OCI-LY7 (cell line): Measurements from ENCODE around the gene ZBED4. TPM values are rescaled to one million over a fixed set of nuclear protein-coding genes. Genes with fewer than 3 reads are reported as not detected.

Experiments
- BruUV-seq: library from RNA; stranded (reverse); fragments of 400-500 nt; replicated peaks from 2 replicates; lab custom pipeline; 2021; lab: Mats Ljungman, UMichigan
- CTCF ChIA-PET: fragments of 300-600 bp; sonication (Branson Sonifier 250); formaldehyde crosslinking; loops from one replicate; lab custom pipeline; 2022; ENCODE audit warnings: antibody characterized with exemption; ENCODE audit not compliant: unreplicated experiment; lab: Charles Lee
- POLR2A ChIA-PET: fragments of 300-600 bp; sonication (Branson Sonifier 250); formaldehyde crosslinking; loops from one replicate; lab custom pipeline; 2022; ENCODE audit warnings: antibody characterized with exemption; lab: Charles Lee
- DNase-seq: peaks from one replicate; pipeline ENCODE4 v3.0.0-alpha.2; 2015; ENCODE audit warnings: low spot score
- H2AFZ ChIP-seq: fragments of 200-600 bp; sonication (generic), shearing (Covaris generic); 2 replicates; pipeline ENCODE4 v1.6.1; 2014; ENCODE audit warnings: mild to moderate bottlenecking, antibody characterized with exemption, low read length, moderate library complexity
- H3K27ac ChIP-seq: fragments of 200-600 bp; sonication (generic); 2 replicates; pipeline ENCODE4 v1.5.1; 2014; ENCODE audit warnings: mixed run types, low read depth, mild to moderate bottlenecking, moderate library complexity, low read length, inconsistent platforms; ENCODE audit not compliant: poor library complexity, severe bottlenecking
- H3K36me3 ChIP-seq: fragments of 200-600 bp; sonication (generic); 2 replicates; pipeline ENCODE4 v1.6.1; 2014; ENCODE audit warnings: mild to moderate bottlenecking, antibody characterized with exemption, low read length, moderate library complexity, mixed read lengths; ENCODE audit not compliant: insufficient read depth
- H3K4me1 ChIP-seq: fragments of 200-600 bp; sonication (generic); 2 replicates; pipeline ENCODE4 v1.5.1; 2014; ENCODE audit warnings: mild to moderate bottlenecking, low read length; ENCODE audit not compliant: insufficient read depth, poor library complexity, severe bottlenecking
- H3K4me2 ChIP-seq: fragments of 200-600 bp; sonication (generic); 2 replicates; pipeline ENCODE4 v1.6.1; 2014; ENCODE audit warnings: mild to moderate bottlenecking, low read length
- H3K4me3 ChIP-seq: fragments of 200-600 bp; sonication (generic); 2 replicates; pipeline ENCODE4 v1.5.1; 2014; ENCODE audit warnings: mild to moderate bottlenecking, low read depth, low read length; ENCODE audit not compliant: poor library complexity, severe bottlenecking
- H3K79me2 ChIP-seq: fragments of 200-600 bp; sonication (generic); 2 replicates; pipeline ENCODE4 v1.6.1; 2016; ENCODE audit warnings: low read depth, mild to moderate bottlenecking, low read length, moderate library complexity, mixed read lengths; ENCODE audit not compliant: insufficient read depth
- H3K9me2 ChIP-seq: fragments of 200-600 bp; sonication (generic); 2 replicates; pipeline ENCODE4 v1.6.1; 2016; ENCODE audit warnings: mild to moderate bottlenecking, low read length, mixed read lengths; ENCODE audit not compliant: insufficient read depth
- H3K9me3 ChIP-seq: fragments of 200-600 bp; sonication (generic); 2 replicates; pipeline ENCODE4 v1.6.1; 2014; ENCODE audit warnings: mild to moderate bottlenecking, mixed run types, low read length, mixed read lengths
- H4K20me1 ChIP-seq: fragments of 200-600 bp; sonication (generic); 2 replicates; pipeline ENCODE4 v1.6.1; 2014; ENCODE audit warnings: mild to moderate bottlenecking, antibody characterized with exemption, low read length, moderate library complexity, mixed read lengths; ENCODE audit not compliant: insufficient read depth
- EZH2phosphoT487 ChIP-seq: fragments of 200-600 bp; sonication (generic); IDR thresholded peaks from 2 replicates; pipeline ENCODE4 v1.6.1; 2018; ENCODE audit warnings: low read depth, borderline replicate concordance, mild to moderate bottlenecking, mixed run types, antibody characterized with exemption, low read length, moderate library complexity, mixed read lengths
- intact Hi-C: fragments of 100-400 bp; cut with micrococcal nuclease; formaldehyde crosslinking; loops from one replicate; pipeline ENCODE4 v1.10.0; 2022; ENCODE audit not compliant: unreplicated experiment
- total RNA-seq, 2 experiments: library from RNA; depleted of rRNA in 1 of 2; stranded (reverse); fragments of >200 nt in 1 of 2; shearing (Covaris generic) in 1 of 2; gene quantifications; 2 replicates each; pipeline ENCODE4 v1.2.3, GENCODE V29; 2014 to 2022
- TF ChIP-seq, protein P1 (sequence below): fragments of 200-600 bp; sonication (generic); conservative IDR thresholded peaks from 2 replicates; pipeline ENCODE4 v1.5.1; 2014; ENCODE audit warnings: mild to moderate bottlenecking, antibody characterized with exemption, low read length, moderate library complexity, mixed read lengths

The ZBED4 gene
- total RNA-seq, 2 experiments from 2014 or later = 30.4 to 31.6 TPM

DNA sequence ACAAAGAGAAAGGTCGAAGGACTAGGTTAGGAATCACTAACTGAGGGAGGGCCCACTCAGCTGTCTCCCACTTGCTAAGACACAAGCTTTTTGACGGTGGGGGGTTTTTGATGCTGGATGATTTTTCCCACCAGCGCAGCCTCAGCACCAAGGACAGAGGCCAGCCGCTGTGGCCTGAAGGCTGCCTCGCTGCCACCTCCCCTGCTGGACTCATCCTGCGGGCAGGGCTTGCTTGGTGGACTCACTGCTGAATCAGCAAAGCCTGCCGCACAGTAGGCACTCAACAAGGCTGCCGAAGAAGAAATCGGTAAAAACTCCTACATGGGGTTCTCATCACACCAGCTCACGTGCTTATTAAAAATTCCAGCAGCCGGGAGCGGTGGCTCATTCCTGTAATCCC lies 62.0 kb downstream of the ZBED4 start:
- DNase-seq = no peak
- BruUV-seq = no TSS peak
- intact Hi-C loops = no loop called here
- Histone ChIP-seq H3K79me2 (peaks cover 8% of the 10 kb centered on the region; the same call in 1 of the 2 replicates), H3K36me3 (no peaks in the 10 kb centered on the region), H4K20me1 (no peaks in the 10 kb centered on the region), H2AFZ (no peak overlapping the region), H3K9me3 (no peaks in the 10 kb centered on the region), H3K4me1 (peaks cover 16% of the 10 kb centered on the region), H3K9me2 (no peaks in the 10 kb centered on the region), H3K4me2 (no peak overlapping the region), H3K27ac (no peak overlapping the region), H3K4me3 (no peak overlapping the region)
- ChIA-PET POLR2A (no interaction called here), CTCF (no interaction called here)
- TF ChIP-seq, protein P1, sequence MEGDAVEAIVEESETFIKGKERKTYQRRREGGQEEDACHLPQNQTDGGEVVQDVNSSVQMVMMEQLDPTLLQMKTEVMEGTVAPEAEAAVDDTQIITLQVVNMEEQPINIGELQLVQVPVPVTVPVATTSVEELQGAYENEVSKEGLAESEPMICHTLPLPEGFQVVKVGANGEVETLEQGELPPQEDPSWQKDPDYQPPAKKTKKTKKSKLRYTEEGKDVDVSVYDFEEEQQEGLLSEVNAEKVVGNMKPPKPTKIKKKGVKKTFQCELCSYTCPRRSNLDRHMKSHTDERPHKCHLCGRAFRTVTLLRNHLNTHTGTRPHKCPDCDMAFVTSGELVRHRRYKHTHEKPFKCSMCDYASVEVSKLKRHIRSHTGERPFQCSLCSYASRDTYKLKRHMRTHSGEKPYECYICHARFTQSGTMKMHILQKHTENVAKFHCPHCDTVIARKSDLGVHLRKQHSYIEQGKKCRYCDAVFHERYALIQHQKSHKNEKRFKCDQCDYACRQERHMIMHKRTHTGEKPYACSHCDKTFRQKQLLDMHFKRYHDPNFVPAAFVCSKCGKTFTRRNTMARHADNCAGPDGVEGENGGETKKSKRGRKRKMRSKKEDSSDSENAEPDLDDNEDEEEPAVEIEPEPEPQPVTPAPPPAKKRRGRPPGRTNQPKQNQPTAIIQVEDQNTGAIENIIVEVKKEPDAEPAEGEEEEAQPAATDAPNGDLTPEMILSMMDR = no peak
- TF ChIP-seq EZH2phosphoT487 = no peak

DNA sequence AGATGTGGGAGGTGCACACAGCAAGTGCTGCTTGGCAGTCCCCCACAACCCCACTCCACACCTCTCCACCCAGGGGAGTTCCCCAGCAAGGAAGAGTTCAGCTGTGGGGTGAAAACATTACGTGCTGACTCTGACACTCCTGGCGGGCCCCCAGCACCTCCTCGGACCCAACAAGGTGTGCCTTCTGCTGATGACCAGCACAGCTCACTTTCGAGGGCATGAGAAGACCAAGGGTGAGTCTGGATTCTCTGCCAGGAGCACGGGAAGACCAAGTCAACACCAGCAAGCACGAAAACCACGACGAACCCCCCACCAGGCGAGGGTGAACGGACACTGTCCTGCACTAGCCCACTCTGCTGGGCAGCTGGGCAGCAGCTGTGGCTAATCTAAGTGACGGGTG lies 63.2 kb downstream of the ZBED4 start:
- POLR2A ChIA-PET = no interaction called here

More for the DNA sequence above, 63.2 kb downstream of the ZBED4 start:
- Histone ChIP-seq H4K20me1 (no peaks in the 10 kb centered on the region), H3K4me2 (peak overlapping the region; percentile 100), H3K79me2 (peaks cover 8% of the 10 kb centered on the region; the same call in 1 of the 2 replicates), H3K9me2 (no peaks in the 10 kb centered on the region), H3K4me3 (peak overlapping the region; percentile 82), H3K36me3 (no peaks in the 10 kb centered on the region), H3K9me3 (no peaks in the 10 kb centered on the region), H2AFZ (no peak overlapping the region), H3K27ac (no peak overlapping the region), H3K4me1 (peaks cover 16% of the 10 kb centered on the region)
- no peak for DNase-seq
- intact Hi-C loops = no loop called here
- no peak for TF ChIP-seq EZH2phosphoT487
- TF ChIP-seq, protein P1 = no peak
- CTCF ChIA-PET = no interaction called here
- BruUV-seq = no TSS peak
